Stomach (tissue), 9 donors: ENCODE results near the gene SPO11. TPM values are rescaled to one million over a fixed set of nuclear protein-coding genes. Genes with fewer than 3 reads are reported as not detected.
A peak's percentile ranks its signal among the peaks of the same experiment; 100 is the strongest.
"Not testable (repeated sequence)": the region's sequence is repeated elsewhere in the genome, so short reads cannot be mapped to it uniquely, and the experiment has no call there.

Source experiments
- DNase-seq, 2 donors: peaks; one replicate each; pipeline versions ENCODE4 v3.0.0 to v3.0.0-alpha.2; 2013 to 2019
- H3K27ac ChIP-seq, 5 donors: fragments of 200-600 bp in 4 of 5; sonication (generic) in 4 of 5; one replicate each; pipeline ENCODE4 v1.5.1; 2013 to 2019; ENCODE audit warnings: mild to moderate bottlenecking in 1 of 5, moderate library complexity in 1 of 5
- H3K27me3 ChIP-seq, 3 donors: fragments of 200-600 bp; sonication (generic); one replicate each; pipeline ENCODE4 v1.5.1; 2017 to 2019; ENCODE audit warnings: mixed run types in 1 of 3
- H3K36me3 ChIP-seq, 4 donors: fragments of 200-600 bp; sonication (generic); 1 replicate in 3 of 4; 2 replicates in 1 of 4; pipeline ENCODE4 v1.5.1; 2016 to 2019
- H3K4me1 ChIP-seq, 4 donors: fragments of 200-600 bp; sonication (generic); one replicate each; pipeline ENCODE4 v1.5.1; 2016 to 2019
- H3K4me3 ChIP-seq, 4 donors: fragments of 200-600 bp; sonication (generic) in 3 of 4; one replicate each; pipeline ENCODE4 v1.5.1; 2016 to 2019; ENCODE audit warnings: mild to moderate bottlenecking in 1 of 4
- H3K9me3 ChIP-seq, 4 donors: fragments of 200-600 bp; sonication (generic); one replicate each; pipeline ENCODE4 v1.5.1; 2016 to 2019
- EP300 ChIP-seq: sonication (generic); formaldehyde crosslinking; IDR thresholded peaks from one replicate; pipeline ENCODE4 v1.6.1; 2017; ENCODE audit warnings: antibody characterized with exemption
- POLR2A ChIP-seq, 4 donors: fragments of 450-650 bp; IDR thresholded peaks; one replicate each; pipeline ENCODE4 v1.6.1; 2016; ENCODE audit warnings: antibody characterized with exemption in 4 of 4, control low read depth in 2 of 4, mild to moderate bottlenecking in 1 of 4, moderate library complexity in 1 of 4
- POLR2AphosphoS5 ChIP-seq, 3 donors: sonication (generic); formaldehyde crosslinking; IDR thresholded peaks; one replicate each; pipeline ENCODE4 v1.6.1; 2016; ENCODE audit warnings: antibody characterized with exemption in 3 of 3
- WGBS, 5 donors: extraction: QIAGEN DNeasy Blood & Tissue Kit in 3 of 5; methylation state at CpG; one replicate each; pipeline versions ENCODE4 v1.1.5 to v1.1.7; 2013 to 2018; 5-methylcytosine and 5-hydroxymethylcytosine counted together
- intact Hi-C: fragments of 100-400 bp; cut with DNase I; formaldehyde crosslinking; loops from one replicate; pipeline ENCODE4 v1.15.1; 2023; ENCODE audit warnings: low total_unique reads
- polyA plus RNA-seq, 3 donors: library from polyadenylated mRNA; stranded (reverse); fragments of 200-250 nt; gene quantifications; one replicate each; pipeline ENCODE4 v1.2.3, GENCODE V29; 2013
- total RNA-seq, 5 donors: library from RNA; depleted of rRNA; stranded (reverse); fragments of >200 nt; gene quantifications; one replicate each; pipeline versions ENCODE4 v1.1.0 to v1.2.3, GENCODE V29; 2014 to 2016
- TF ChIP-seq, protein P1 (sequence below), 7 experiments: fragments of 450-650 bp in 4 of 7; fragments of 200-600 bp in 3 of 7; sonication (generic) in 3 of 7; IDR thresholded peaks; one replicate each; pipeline ENCODE4 v1.5.1; 2016 to 2019; ENCODE audit warnings: antibody characterized with exemption in 7 of 7, control low read depth in 2 of 7, mild to moderate bottlenecking in 1 of 7
- donor health status: healthy with polysubstance abuse.
- donor health status: Bipolar disorder and iron deficiency.
- donor health status: healthy.

The SPO11 gene
- total and polyA plus RNA-seq, 8 donors, result not detected

DNA sequence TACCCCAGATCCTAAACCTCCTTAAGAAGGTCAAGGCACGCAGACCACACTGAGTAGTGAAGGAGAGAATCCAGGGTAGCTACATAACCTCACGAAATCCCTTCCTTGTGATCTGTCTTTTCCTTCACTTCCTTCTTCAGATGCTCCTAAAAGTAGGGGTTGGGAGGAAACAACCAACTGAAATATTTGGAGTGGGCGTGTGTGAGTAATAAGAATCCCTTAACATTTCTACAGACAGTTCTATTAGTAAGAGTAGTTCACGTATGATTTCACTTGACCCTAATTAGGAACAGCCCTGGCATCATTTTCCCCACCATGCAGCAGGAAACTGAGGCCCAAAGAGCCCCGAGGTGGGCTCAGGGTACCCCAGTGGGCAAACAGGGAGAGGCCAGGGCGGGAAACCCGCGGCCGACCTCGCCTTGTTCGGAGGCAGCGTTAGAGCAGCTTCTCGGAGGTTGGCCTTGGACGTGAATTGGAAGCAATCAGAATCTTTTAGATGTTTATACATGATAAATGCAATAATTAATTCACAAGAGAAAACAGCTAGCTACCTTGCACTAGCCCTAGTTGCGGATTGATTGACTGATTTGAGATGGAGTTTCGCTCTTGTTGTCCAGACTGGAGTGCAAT lies 20.6 kb downstream of the SPO11 start:
- TF ChIP-seq POLR2A (IDR thresholded peaks at IDR 0.05) (no peak), POLR2AphosphoS5 (IDR thresholded peaks at IDR 0.05) (no peak), EP300 (no peak)
- TF ChIP-seq, protein P1, sequence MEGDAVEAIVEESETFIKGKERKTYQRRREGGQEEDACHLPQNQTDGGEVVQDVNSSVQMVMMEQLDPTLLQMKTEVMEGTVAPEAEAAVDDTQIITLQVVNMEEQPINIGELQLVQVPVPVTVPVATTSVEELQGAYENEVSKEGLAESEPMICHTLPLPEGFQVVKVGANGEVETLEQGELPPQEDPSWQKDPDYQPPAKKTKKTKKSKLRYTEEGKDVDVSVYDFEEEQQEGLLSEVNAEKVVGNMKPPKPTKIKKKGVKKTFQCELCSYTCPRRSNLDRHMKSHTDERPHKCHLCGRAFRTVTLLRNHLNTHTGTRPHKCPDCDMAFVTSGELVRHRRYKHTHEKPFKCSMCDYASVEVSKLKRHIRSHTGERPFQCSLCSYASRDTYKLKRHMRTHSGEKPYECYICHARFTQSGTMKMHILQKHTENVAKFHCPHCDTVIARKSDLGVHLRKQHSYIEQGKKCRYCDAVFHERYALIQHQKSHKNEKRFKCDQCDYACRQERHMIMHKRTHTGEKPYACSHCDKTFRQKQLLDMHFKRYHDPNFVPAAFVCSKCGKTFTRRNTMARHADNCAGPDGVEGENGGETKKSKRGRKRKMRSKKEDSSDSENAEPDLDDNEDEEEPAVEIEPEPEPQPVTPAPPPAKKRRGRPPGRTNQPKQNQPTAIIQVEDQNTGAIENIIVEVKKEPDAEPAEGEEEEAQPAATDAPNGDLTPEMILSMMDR (IDR thresholded peaks at IDR 0.05), result no peak
- WGBS, 5 donors, result 81 to 89% (median 83%) methylated on average over 16 of the region's 16 CpGs
- H3K4me1 ChIP-seq, result peaks cover 13 to 22% (median 17%) of the 10 kb centered on the region in 4 donors
- H3K4me3 ChIP-seq, result no peak overlapping the region
- H3K27ac ChIP-seq, result peak overlapping the region in 1 of 5 donors; percentile 38
- peaks cover 0 to 24% (median 0%) of the 10 kb centered on the region in 3 donors for H3K27me3 ChIP-seq
- no peak for DNase-seq
- H3K36me3 ChIP-seq, result peaks cover 0 to 11% (median 5%) of the 10 kb centered on the region in 4 donors
- intact Hi-C loops, result no loop called here
- no peaks in the 10 kb centered on the region for H3K9me3 ChIP-seq

DNA sequence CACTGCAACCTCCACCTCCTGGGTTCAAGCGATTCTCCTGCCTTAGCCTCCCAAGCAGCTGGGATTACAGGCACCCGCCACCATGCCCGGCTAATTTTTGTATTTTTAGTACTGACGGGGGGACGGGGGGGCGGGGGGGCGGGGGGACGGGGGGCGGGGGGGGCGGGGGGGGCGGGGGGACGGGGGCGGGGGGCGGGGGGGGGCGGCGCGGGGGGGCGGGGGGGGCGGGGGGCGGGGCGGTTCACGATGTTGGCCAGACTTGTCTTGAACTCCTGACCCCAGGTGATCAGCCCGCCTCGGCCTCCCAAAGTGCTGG lies 21.1 kb downstream of the SPO11 start:
- intact Hi-C loops, result not testable (repeated sequence)
- 24 to 80% (median 37%) methylated on average over 4 to 9 of the region's 24 CpGs for WGBS, 5 donors

DNA sequence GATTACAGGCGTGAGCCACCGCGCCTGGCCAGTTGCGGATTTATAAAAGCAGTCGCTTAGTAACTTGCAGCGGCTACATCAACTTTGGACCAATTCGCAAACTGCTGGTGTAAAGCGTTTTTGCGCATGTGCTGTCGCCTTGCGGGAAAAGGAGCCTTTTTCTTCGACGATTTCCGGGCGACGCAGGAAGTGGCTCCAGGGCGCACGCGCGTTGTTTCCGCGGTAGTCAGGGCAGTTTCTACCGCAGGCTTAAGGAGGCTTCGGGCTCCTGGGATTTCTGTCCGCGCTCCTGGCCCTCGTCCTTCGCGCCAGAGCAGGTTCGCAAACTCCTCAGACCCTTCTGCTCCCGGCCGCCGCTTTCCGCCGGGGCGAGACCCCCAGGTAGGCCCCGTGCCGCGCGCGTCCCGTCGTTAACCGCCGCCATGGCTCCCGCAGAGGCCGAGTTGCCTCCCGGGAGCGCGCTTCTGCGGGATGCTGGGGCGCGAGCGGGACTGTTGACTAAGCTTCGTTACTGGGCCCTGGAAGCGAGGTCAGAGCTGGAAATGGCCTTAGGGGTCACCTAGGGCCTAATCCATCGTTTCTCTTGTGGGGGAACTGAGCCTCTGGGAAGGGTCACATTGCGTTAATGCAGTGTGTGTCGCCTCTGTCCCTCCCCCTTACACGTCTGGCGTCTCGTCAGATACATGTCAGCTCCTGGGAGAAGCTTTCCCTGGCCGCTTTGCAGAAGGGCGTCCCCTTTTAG lies 21.6 kb downstream of the SPO11 start, which contains the start of gene RAE1:
Gene RAE1 (plus strand): TSS at position 214 of the 742 bp plus-strand sequence. CDS start 2,784 bp downstream, outside the sequence.
- Histone ChIP-seq H3K27me3 (peaks cover 0 to 24% (median 0%) of the 10 kb centered on the region in 3 donors), H3K27ac (peak within 1 kb of the TSS; percentile 85 to 91 (median 88)), H3K4me1 (peaks cover 13 to 22% (median 17%) of the 10 kb centered on the region in 4 donors), H3K36me3 (peaks cover 0 to 11% (median 5%) of the 10 kb centered on the region in 4 donors), H3K4me3 (peak within 1 kb of the TSS; percentile 80 to 97 (median 92)), H3K9me3 (no peaks in the 10 kb centered on the region)
- TF ChIP-seq POLR2AphosphoS5 (IDR thresholded peaks at IDR 0.05) (peak; percentile 66 to 91 (median 79)), POLR2A (IDR thresholded peaks at IDR 0.05) (no peak)
- peak; percentile 94 to 98 for DNase-seq
- WGBS, 5 donors, result 0% methylated on average over 39 to 64 of the region's 64 CpGs
- intact Hi-C loops, result no loop called here

More for the DNA sequence above, 21.1 kb downstream of the SPO11 start:
- peaks cover 0 to 11% (median 5%) of the 10 kb centered on the region in 4 donors for H3K36me3 ChIP-seq
- peak overlapping the region; percentile 85 to 91 (median 88) for H3K27ac ChIP-seq
- DNase-seq, H3K9me3 ChIP-seq: not testable (repeated sequence)
- peak overlapping the region; percentile 80 to 97 (median 92) for H3K4me3 ChIP-seq
- H3K27me3 ChIP-seq, result peaks cover 0 to 24% (median 0%) of the 10 kb centered on the region in 3 donors
- peaks cover 13 to 22% (median 17%) of the 10 kb centered on the region in 4 donors for H3K4me1 ChIP-seq

DNA sequence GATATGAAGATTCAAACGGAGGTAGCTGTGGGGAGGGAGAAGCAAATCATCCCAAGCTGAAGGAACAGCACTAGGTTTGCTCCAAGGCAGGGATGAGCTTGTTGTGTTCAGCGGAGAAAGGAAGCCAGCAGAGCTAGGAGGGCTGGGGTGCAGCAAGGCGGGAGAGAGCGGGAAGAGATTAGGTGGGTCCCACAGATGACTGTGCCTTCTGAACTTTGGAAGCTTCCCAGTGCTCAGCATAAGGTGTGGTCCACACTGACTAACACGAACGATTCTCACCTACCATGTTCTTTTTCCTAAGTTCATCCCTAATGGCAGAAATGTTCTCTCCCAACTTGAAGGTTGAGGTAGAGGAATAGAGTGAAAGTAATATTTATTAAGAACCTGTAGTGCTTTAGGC lies 22.7 kb downstream of the SPO11 start:
- TF ChIP-seq POLR2A (IDR thresholded peaks at IDR 0.05) (no peak), POLR2AphosphoS5 (IDR thresholded peaks at IDR 0.05) (no peak), EP300 (no peak)
- TF ChIP-seq, protein P1 (IDR thresholded peaks at IDR 0.05), result no peak
- Histone ChIP-seq H3K4me1 (peaks cover 13 to 22% (median 17%) of the 10 kb centered on the region in 4 donors), H3K27ac (peak overlapping the region in 2 of 5 donors; percentile 89 to 91), H3K9me3 (no peaks in the 10 kb centered on the region), H3K4me3 (peak overlapping the region in 2 of 4 donors; percentile 80 to 90), H3K27me3 (peaks cover 0 to 21% (median 0%) of the 10 kb centered on the region in 3 donors), H3K36me3 (peaks cover 0 to 11% (median 5%) of the 10 kb centered on the region in 4 donors)
- DNase-seq, result no peak
- intact Hi-C loops, result no loop called here
- WGBS, 5 donors, result 65 to 85% (median 73%) methylated on average over 6 of the region's 6 CpGs

DNA sequence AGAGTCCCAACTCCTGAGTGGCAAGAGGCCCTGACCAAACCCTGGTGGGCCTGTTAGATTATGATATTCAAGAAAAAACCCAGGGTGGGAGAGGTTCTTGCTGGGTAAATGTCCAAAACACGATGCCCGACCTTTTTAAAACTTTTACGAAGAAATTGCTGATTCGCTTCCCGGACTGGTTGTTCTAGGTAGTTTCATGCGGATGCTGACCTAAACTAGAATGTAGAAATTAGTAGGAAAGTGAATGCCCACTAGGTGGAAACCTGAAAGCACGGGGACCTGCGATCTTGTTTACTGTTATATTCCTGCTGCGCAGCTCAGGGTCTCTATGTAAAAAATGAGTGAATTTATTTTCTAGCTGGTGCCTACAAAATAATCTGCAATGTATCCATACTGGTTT lies 23.7 kb downstream of the SPO11 start:
- H3K27ac ChIP-seq, result no peak overlapping the region
- peaks cover 0 to 11% (median 5%) of the 10 kb centered on the region in 4 donors for H3K36me3 ChIP-seq
- H3K4me1 ChIP-seq, result peaks cover 13 to 22% (median 17%) of the 10 kb centered on the region in 4 donors
- no peak for TF ChIP-seq POLR2AphosphoS5 (IDR thresholded peaks at IDR 0.05)
- no peak for TF ChIP-seq POLR2A (IDR thresholded peaks at IDR 0.05)
- TF ChIP-seq, protein P1 (IDR thresholded peaks at IDR 0.05), result no peak
- TF ChIP-seq EP300, result no peak
- no peaks in the 10 kb centered on the region for H3K9me3 ChIP-seq
- H3K27me3 ChIP-seq, result peaks cover 0 to 10% (median 0%) of the 10 kb centered on the region in 3 donors
- DNase-seq, result no peak
- 89 to 94% (median 93%) methylated on average over 9 of the region's 9 CpGs for WGBS, 5 donors
- H3K4me3 ChIP-seq, result no peak overlapping the region
- intact Hi-C loops, result no loop called here
